ENCODE results near the gene TNFRSF13B.

- no peak for TF ChIP-seq CTCF (IDR thresholded peaks at IDR 0.05)
- TF ChIP-seq POLR2AphosphoS5 (IDR thresholded peaks at IDR 0.05): no peak
These were observed 71.5 kb downstream of the TNFRSF13B start for GRCh38 chr17:16900288-16900882.
